Large intestine (tissue), 3 donors: ENCODE results near the gene KRTAP10-5. TPM values are rescaled to one million over a fixed set of nuclear protein-coding genes. Genes with fewer than 3 reads are reported as not detected.

Experiments used
- DNase-seq, 2 donors: peaks; one replicate each; pipeline versions ENCODE4 v3.0.0 to v3.0.0-alpha.2; 2013
- H3K27ac ChIP-seq: one replicate; pipeline ENCODE4 v1.5.1; 2013; ENCODE audit warnings: low read length
- H3K27me3 ChIP-seq: 2 replicates; pipeline ENCODE4 v1.6.1; 2013; ENCODE audit warnings: low read length; ENCODE audit not compliant: control insufficient read depth, insufficient read depth
- H3K36me3 ChIP-seq: 2 replicates; pipeline ENCODE4 v1.6.1; 2013; ENCODE audit warnings: low read length; ENCODE audit not compliant: control insufficient read depth, insufficient read depth
- H3K4me1 ChIP-seq: one replicate; pipeline ENCODE4 v1.6.1; 2013; ENCODE audit warnings: low read length; ENCODE audit not compliant: control insufficient read depth, insufficient read depth
- H3K4me3 ChIP-seq: one replicate; pipeline ENCODE4 v1.5.1; 2013; ENCODE audit warnings: low read length
- H3K9me3 ChIP-seq: one replicate; pipeline ENCODE4 v1.6.1; 2013; ENCODE audit warnings: mild to moderate bottlenecking, low read depth, low read length, moderate library complexity; ENCODE audit not compliant: control insufficient read depth
- WGBS: methylation state at CpG from one replicate; pipeline ENCODE4 v1.1.5; 2013; ENCODE audit warnings: low lambda C conversion rate; ENCODE audit not compliant: insufficient coverage; 5-methylcytosine and 5-hydroxymethylcytosine counted together
- polyA plus RNA-seq: library from polyadenylated mRNA; unstranded; fragments of 120-200 nt; gene quantifications from one replicate; pipeline ENCODE4 v1.2.1, GENCODE V29; 2013

Gene KRTAP10-5
- polyA plus RNA-seq, 1 donor = not detected

- Histone ChIP-seq H3K27ac (no peak overlapping the region), H3K27me3 (no peaks in the 10 kb centered on the region), H3K36me3 (no peaks in the 10 kb centered on the region), H3K9me3 (peaks cover 5% of the 10 kb centered on the region), H3K4me3 (no peak overlapping the region), H3K4me1 (no peaks in the 10 kb centered on the region)
- no CpG with 5 or more reads among the region's 21 CpGs for WGBS
- no peak for DNase-seq
Measured at GRCh38 chr21:44533891-44534627, 46.3 kb downstream of the KRTAP10-5 start.

- H3K4me3 ChIP-seq = no peak overlapping the region
- no peaks in the 10 kb centered on the region for H3K36me3 ChIP-seq
- H3K27ac ChIP-seq = no peak overlapping the region
- peaks cover 5% of the 10 kb centered on the region for H3K9me3 ChIP-seq
- no peak for DNase-seq
- no peaks in the 10 kb centered on the region for H3K27me3 ChIP-seq
- WGBS = no CpG with 5 or more reads among the region's 37 CpGs
- no peaks in the 10 kb centered on the region for H3K4me1 ChIP-seq
Measured at GRCh38 chr21:44533121-44533890, 47.1 kb downstream of the KRTAP10-5 start.

GRCh38 chr21:44532712-44533111, 47.7 kb downstream of the KRTAP10-5 start:
- H3K9me3 ChIP-seq = peaks cover 2% of the 10 kb centered on the region
- no peaks in the 10 kb centered on the region for H3K36me3 ChIP-seq
- no peaks in the 10 kb centered on the region for H3K4me1 ChIP-seq
- no peak overlapping the region for H3K4me3 ChIP-seq
- H3K27ac ChIP-seq = no peak overlapping the region
- no peaks in the 10 kb centered on the region for H3K27me3 ChIP-seq
- DNase-seq = no peak
- WGBS = no CpG with 5 or more reads among the region's 16 CpGs

- no peaks in the 10 kb centered on the region for H3K27me3 ChIP-seq
- DNase-seq = no peak
- 74% methylated on average over 3 of the region's 30 CpGs for WGBS
- no peaks in the 10 kb centered on the region for H3K36me3 ChIP-seq
- H3K9me3 ChIP-seq = no peaks in the 10 kb centered on the region
- H3K4me3 ChIP-seq = no peak overlapping the region
- H3K27ac ChIP-seq = no peak overlapping the region
- no peaks in the 10 kb centered on the region for H3K4me1 ChIP-seq
Measured at GRCh38 chr21:44531606-44532564, 48.5 kb downstream of the KRTAP10-5 start.

- no peaks in the 10 kb centered on the region for H3K9me3 ChIP-seq
- WGBS = no CpG with 5 or more reads among the region's 23 CpGs
- no peaks in the 10 kb centered on the region for H3K36me3 ChIP-seq
- H3K4me3 ChIP-seq = no peak overlapping the region
- DNase-seq = no peak
- no peaks in the 10 kb centered on the region for H3K27me3 ChIP-seq
- no peaks in the 10 kb centered on the region for H3K4me1 ChIP-seq
- H3K27ac ChIP-seq = no peak overlapping the region
Measured at GRCh38 chr21:44530903-44531605, 49.4 kb downstream of the KRTAP10-5 start.

- Histone ChIP-seq H3K4me1 (no peaks in the 10 kb centered on the region), H3K27ac (no peak overlapping the region), H3K4me3 (no peak overlapping the region), H3K36me3 (no peaks in the 10 kb centered on the region), H3K27me3 (no peaks in the 10 kb centered on the region), H3K9me3 (no peaks in the 10 kb centered on the region)
- DNase-seq = no peak
- 95% methylated on average over 2 of the region's 7 CpGs for WGBS
Measured at GRCh38 chr21:44530221-44530902, 50.0 kb downstream of the KRTAP10-5 start.

GRCh38 chr21:44529503-44530125, 50.8 kb downstream of the KRTAP10-5 start:
- no CpG with 5 or more reads among the region's 23 CpGs for WGBS
- H3K27ac ChIP-seq = no peak overlapping the region
- no peak for DNase-seq
- H3K36me3 ChIP-seq = no peaks in the 10 kb centered on the region
- no peaks in the 10 kb centered on the region for H3K9me3 ChIP-seq
- H3K27me3 ChIP-seq = no peaks in the 10 kb centered on the region
- H3K4me1 ChIP-seq = no peaks in the 10 kb centered on the region
- no peak overlapping the region for H3K4me3 ChIP-seq
